Esophagus muscularis mucosa (tissue), 4 donors: ENCODE data around the gene BARX1. TPM values are rescaled to one million over a fixed set of nuclear protein-coding genes. Genes with fewer than 3 reads are reported as not detected.

ENCODE experiments used
- DNase-seq: peaks from one replicate; pipeline ENCODE4 v3.0.0-alpha.2; 2017; ENCODE audit errors: extremely low spot score
- H3K27ac ChIP-seq, 4 donors: fragments of 200-600 bp; sonication (generic); replicated peaks in 1 of 4; 1 replicate in 3 of 4; 2 replicates in 1 of 4; pipeline ENCODE4 v1.5.1; 2016 to 2019; ENCODE audit warnings: mild to moderate bottlenecking in 1 of 4
- H3K27me3 ChIP-seq, 4 donors: fragments of 200-600 bp; sonication (generic); one replicate each; pipeline versions ENCODE4 v1.5.1 to v1.6.0; 2016 to 2019
- H3K36me3 ChIP-seq, 4 donors: fragments of 200-600 bp; sonication (generic); one replicate each; pipeline ENCODE4 v1.5.1; 2016 to 2019
- H3K4me1 ChIP-seq, 4 donors: fragments of 200-600 bp; sonication (generic); one replicate each; pipeline ENCODE4 v1.5.1; 2016 to 2019
- H3K4me3 ChIP-seq, 4 donors: fragments of 200-600 bp; sonication (generic); 1 replicate in 2 of 4; 2 replicates in 2 of 4; pipeline ENCODE4 v1.5.1; 2016 to 2019; ENCODE audit warnings: mild to moderate bottlenecking in 4 of 4, moderate library complexity in 1 of 4
- H3K9me3 ChIP-seq, 4 donors: fragments of 200-600 bp; sonication (generic); 1 replicate in 3 of 4; 2 replicates in 1 of 4; pipeline ENCODE4 v1.5.1; 2016 to 2019
- CTCF ChIP-seq, 3 experiments: fragments of 200-600 bp in 2 of 3; fragments of 450-650 bp in 1 of 3; sonication (generic) in 2 of 3; IDR thresholded peaks; one replicate each; pipeline ENCODE4 v1.5.1; 2017 to 2019; ENCODE audit warnings: antibody characterized with exemption in 3 of 3, mild to moderate bottlenecking in 2 of 3, moderate library complexity in 1 of 3
- EP300 ChIP-seq: sonication (generic); formaldehyde crosslinking; IDR thresholded peaks from one replicate; pipeline ENCODE4 v1.6.1; 2017; ENCODE audit warnings: antibody characterized with exemption
- POLR2A ChIP-seq: fragments of 450-650 bp; IDR thresholded peaks from one replicate; pipeline ENCODE4 v1.6.1; 2017; ENCODE audit warnings: antibody characterized with exemption, moderate library complexity, mild to moderate bottlenecking, low read depth
- POLR2AphosphoS5 ChIP-seq, 2 donors: sonication (generic); formaldehyde crosslinking; IDR thresholded peaks; one replicate each; pipeline ENCODE4 v1.6.1; 2017; ENCODE audit warnings: antibody characterized with exemption in 2 of 2
- WGBS: methylation state at CpG from one replicate; pipeline ENCODE4 v1.1.5; 2018; 5-methylcytosine and 5-hydroxymethylcytosine counted together
- intact Hi-C: fragments of 100-400 bp; cut with DNase I; formaldehyde crosslinking; loops from one replicate; pipeline ENCODE4 v1.15.1; 2023
- total RNA-seq, 4 donors: library from RNA; depleted of rRNA; stranded (reverse); fragments of >200 nt; gene quantifications; one replicate each; pipeline versions ENCODE4 v1.1.0 to v1.2.1, GENCODE V29; 2016

Gene BARX1
- total RNA-seq, 4 donors from 2014 or later: 0.42 TPM; not detected in 3

GRCh38 chr9:93908591-93909241 is 46.4 kb downstream of the BARX1 start:
- H3K27me3 ChIP-seq: peaks cover 0 to 60% (median 0%) of the 10 kb centered on the region in 4 donors
- TF ChIP-seq POLR2A: no peak
- peaks cover 0 to 8% (median 0%) of the 10 kb centered on the region in 4 donors for H3K9me3 ChIP-seq
- H3K4me3 ChIP-seq: no peak overlapping the region
- DNase-seq: no peak
- 54% methylated on average over 15 of the region's 15 CpGs for WGBS
- no peak overlapping the region for H3K27ac ChIP-seq
- no peaks in the 10 kb centered on the region for H3K36me3 ChIP-seq
- peaks cover 7 to 25% (median 23%) of the 10 kb centered on the region in 4 donors for H3K4me1 ChIP-seq
- intact Hi-C loops: no loop called here

GRCh38 chr9:93907551-93908199 is 47.5 kb downstream of the BARX1 start:
- TF ChIP-seq CTCF (IDR thresholded peaks at IDR 0.05) (no peak), POLR2AphosphoS5 (IDR thresholded peaks at IDR 0.05) (no peak), POLR2A (no peak), EP300 (no peak)
- peaks cover 7 to 22% (median 21%) of the 10 kb centered on the region in 4 donors for H3K4me1 ChIP-seq
- peaks cover 0 to 62% (median 0%) of the 10 kb centered on the region in 4 donors for H3K27me3 ChIP-seq
- H3K36me3 ChIP-seq: no peaks in the 10 kb centered on the region
- intact Hi-C loops: no loop called here
- H3K9me3 ChIP-seq: peaks cover 0 to 8% (median 0%) of the 10 kb centered on the region in 4 donors
- no peak overlapping the region for H3K4me3 ChIP-seq
- 91% methylated on average over 5 of the region's 5 CpGs for WGBS
- DNase-seq: no peak
- H3K27ac ChIP-seq: no peak overlapping the region

GRCh38 chr9:93906195-93906880 is 48.8 kb downstream of the BARX1 start:
- no peak for DNase-seq
- Histone ChIP-seq H3K9me3 (peaks cover 0 to 8% (median 0%) of the 10 kb centered on the region in 4 donors), H3K27me3 (peaks cover 0 to 74% (median 0%) of the 10 kb centered on the region in 4 donors), H3K4me1 (peaks cover 0 to 8% (median 8%) of the 10 kb centered on the region in 4 donors), H3K4me3 (no peak overlapping the region), H3K36me3 (no peaks in the 10 kb centered on the region), H3K27ac (no peak overlapping the region)
- intact Hi-C loops: no loop called here
- WGBS: 73% methylated on average over 10 of the region's 10 CpGs
- no peak for TF ChIP-seq POLR2A
- TF ChIP-seq CTCF (IDR thresholded peaks at IDR 0.05): no peak
- TF ChIP-seq POLR2AphosphoS5 (IDR thresholded peaks at IDR 0.05): no peak
- no peak for TF ChIP-seq EP300

GRCh38 chr9:93905473-93906133 is 49.6 kb downstream of the BARX1 start:
- Histone ChIP-seq H3K27ac (no peak overlapping the region), H3K9me3 (peaks cover 0 to 8% (median 0%) of the 10 kb centered on the region in 4 donors), H3K36me3 (no peaks in the 10 kb centered on the region), H3K27me3 (peaks cover 0 to 75% (median 0%) of the 10 kb centered on the region in 4 donors), H3K4me3 (no peak overlapping the region), H3K4me1 (peaks cover 0 to 1% (median under 1%) of the 10 kb centered on the region in 4 donors)
- DNase-seq: no peak
- TF ChIP-seq POLR2A (no peak), EP300 (no peak), POLR2AphosphoS5 (IDR thresholded peaks at IDR 0.05) (no peak), CTCF (IDR thresholded peaks at IDR 0.05) (no peak)
- intact Hi-C loops: no loop called here
- whole genome bisulfite sequencing: 100% methylated on average over 7 of the region's 10 CpGs
